OCI-LY3 (cell line): ENCODE data around the gene SLC44A3.

Experiments used
- H2AFZ ChIP-seq: fragments of 200-600, 300-600 bp; shearing (Covaris generic); 2 replicates; pipeline ENCODE4 v1.6.0; 2014; ENCODE audit warnings: antibody characterized with exemption, low read depth, low read length
- H3K27ac ChIP-seq: fragments of 200-600, 300-600 bp; sonication (generic); 2 replicates; pipeline ENCODE4 v1.5.1; 2014; ENCODE audit warnings: mild to moderate bottlenecking, low read length, moderate library complexity, mixed read lengths
- H3K27me3 ChIP-seq: fragments of 200-600, 300-600 bp; sonication (generic); 2 replicates; pipeline ENCODE4 v1.6.1; 2014; ENCODE audit warnings: low read depth, low read length, mixed read lengths
- H3K36me3 ChIP-seq: fragments of 200-600, 300-600 bp; sonication (generic); replicated peaks from 2 replicates; pipeline ENCODE3; 2014; ENCODE audit warnings: low read depth, low read length, mixed read lengths
- H3K4me1 ChIP-seq: fragments of 300-600, 200-600 bp; sonication (generic); 2 replicates; pipeline ENCODE4 v1.6.1; 2014; ENCODE audit warnings: low read length, mixed read lengths
- H3K4me2 ChIP-seq: fragments of 200-600, 300-600 bp; sonication (generic); 2 replicates; pipeline ENCODE4 v1.6.1; 2014; ENCODE audit warnings: low read length, mixed read lengths
- H3K4me3 ChIP-seq: fragments of 300-600, 200-600 bp; sonication (generic); 2 replicates; pipeline ENCODE4 v1.5.1; 2014; ENCODE audit warnings: antibody characterized with exemption, mild to moderate bottlenecking, low read length, moderate library complexity
- H3K79me2 ChIP-seq: fragments of 300-600, 200-600 bp; shearing (Covaris generic); 2 replicates; pipeline ENCODE4 v1.6.1; 2014; ENCODE audit warnings: mild to moderate bottlenecking, low read length, mixed read lengths
- H3K9ac ChIP-seq: fragments of 300-600, 200-600 bp; shearing (Covaris generic); 2 replicates; pipeline ENCODE4 v1.6.0; 2014; ENCODE audit warnings: mild to moderate bottlenecking, low read length, moderate library complexity
- H3K9me3 ChIP-seq: fragments of 200-600, 300-600 bp; shearing (Covaris generic); 2 replicates; pipeline ENCODE4 v1.6.1; 2014; ENCODE audit warnings: low read length, mixed read lengths; ENCODE audit not compliant: insufficient read depth
- H4K20me1 ChIP-seq: fragments of 200-600, 300-600 bp; sonication (generic); 2 replicates; pipeline ENCODE4 v1.6.1; 2016; ENCODE audit warnings: low read length, mixed read lengths; ENCODE audit not compliant: insufficient read depth
- CTCF ChIP-seq: fragments of 200-600, 300-600 bp; sonication (generic); IDR thresholded peaks from 2 replicates; pipeline ENCODE4 v1.5.1; 2014; ENCODE audit warnings: antibody characterized with exemption, low read length, low read depth
- EZH2phosphoT487 ChIP-seq: fragments of 200-600 bp; shearing (Covaris generic); IDR thresholded peaks from 2 replicates; pipeline ENCODE4 v1.6.1; 2018; ENCODE audit warnings: antibody characterized with exemption, mixed run types, low read depth

The SLC44A3 gene

GRCh38 chr1:94773931-94774422 is 46.2 kb upstream of the SLC44A3 start:
- H3K27ac ChIP-seq = no peak overlapping the region
- no peak overlapping the region for H3K9ac ChIP-seq
- H4K20me1 ChIP-seq = no peaks in the 10 kb centered on the region
- peaks cover 5% of the 10 kb centered on the region; the same call in 1 of the 2 replicates for H3K27me3 ChIP-seq
- TF ChIP-seq CTCF = no peak
- TF ChIP-seq EZH2phosphoT487 = no peak
- no peak overlapping the region for H3K4me3 ChIP-seq
- no peaks in the 10 kb centered on the region for H3K9me3 ChIP-seq
- H3K4me1 ChIP-seq = no peaks in the 10 kb centered on the region
- no peak overlapping the region for H2AFZ ChIP-seq
- H3K4me2 ChIP-seq = no peak overlapping the region
- no peaks in the 10 kb centered on the region for H3K79me2 ChIP-seq
- H3K36me3 ChIP-seq = no peaks in the 10 kb centered on the region

- Histone ChIP-seq H3K9me3 (no peaks in the 10 kb centered on the region), H4K20me1 (no peaks in the 10 kb centered on the region), H2AFZ (no peak overlapping the region), H3K4me1 (no peaks in the 10 kb centered on the region), H3K27me3 (peaks cover 15% of the 10 kb centered on the region), H3K36me3 (no peaks in the 10 kb centered on the region), H3K27ac (no peak overlapping the region), H3K9ac (no peak overlapping the region), H3K4me3 (no peak overlapping the region), H3K4me2 (no peak overlapping the region), H3K79me2 (no peaks in the 10 kb centered on the region)
- TF ChIP-seq CTCF (no peak), EZH2phosphoT487 (no peak)
Measured at GRCh38 chr1:94776474-94776873, 43.7 kb upstream of the SLC44A3 start.

- Histone ChIP-seq H3K9ac (no peak overlapping the region), H3K4me3 (no peak overlapping the region), H4K20me1 (no peaks in the 10 kb centered on the region), H3K4me1 (no peaks in the 10 kb centered on the region), H3K36me3 (no peaks in the 10 kb centered on the region), H3K27me3 (peaks cover 15% of the 10 kb centered on the region), H2AFZ (no peak overlapping the region), H3K27ac (no peak overlapping the region), H3K9me3 (no peaks in the 10 kb centered on the region), H3K79me2 (no peaks in the 10 kb centered on the region), H3K4me2 (no peak overlapping the region)
- TF ChIP-seq EZH2phosphoT487 (no peak), CTCF (no peak)
Measured at GRCh38 chr1:94777281-94777680, 42.9 kb upstream of the SLC44A3 start.

DNA sequence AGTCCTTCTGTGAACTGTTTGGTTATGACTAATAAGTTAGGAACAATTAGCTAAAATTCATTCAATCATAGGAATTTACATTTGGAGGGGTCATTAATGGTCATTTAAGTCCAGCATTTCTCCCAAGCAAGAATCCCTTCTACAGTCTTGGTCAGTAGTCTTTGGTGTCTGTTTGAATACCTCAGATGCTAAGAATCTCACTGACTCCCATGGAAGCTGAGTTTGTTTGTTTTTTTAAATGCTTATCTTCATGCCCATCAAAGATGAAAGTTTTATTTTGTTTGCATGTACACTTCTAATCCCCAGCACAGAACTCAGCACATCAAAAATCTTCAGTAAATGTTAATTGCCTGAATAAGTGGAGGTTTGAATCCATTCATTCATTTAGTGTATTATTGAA is 41.3 kb upstream of the SLC44A3 start:
- no peak overlapping the region for H3K27ac ChIP-seq
- no peaks in the 10 kb centered on the region for H3K36me3 ChIP-seq
- H3K9ac ChIP-seq = no peak overlapping the region
- no peak overlapping the region for H2AFZ ChIP-seq
- no peaks in the 10 kb centered on the region for H3K79me2 ChIP-seq
- H3K9me3 ChIP-seq = no peaks in the 10 kb centered on the region
- no peak overlapping the region for H3K4me2 ChIP-seq
- no peak overlapping the region for H3K4me3 ChIP-seq
- TF ChIP-seq CTCF (no peak), EZH2phosphoT487 (no peak)
- no peaks in the 10 kb centered on the region for H4K20me1 ChIP-seq
- H3K4me1 ChIP-seq = no peaks in the 10 kb centered on the region
- H3K27me3 ChIP-seq = peaks cover 15% of the 10 kb centered on the region
